Parathyroid adenoma (tissue), 2 donors: ENCODE measurements around the gene PLIN5.

Source experiments
- H2AFZ ChIP-seq: fragments of 300-600 bp; sonication (generic); one replicate; pipeline ENCODE4 v1.7.0; 2017; ENCODE audit warnings: antibody characterized with exemption, mild to moderate bottlenecking
- H3K27ac ChIP-seq: fragments of 300-600 bp; sonication (generic); one replicate; pipeline ENCODE4 v1.7.0; 2017
- H3K27me3 ChIP-seq: fragments of 300-600 bp; sonication (generic); one replicate; pipeline ENCODE4 v1.7.0; 2017; ENCODE audit warnings: low read length; ENCODE audit not compliant: control insufficient read depth, insufficient read depth
- H3K36me3 ChIP-seq: fragments of 300-600 bp; sonication (generic); one replicate; pipeline ENCODE4 v1.7.0; 2017; ENCODE audit warnings: low read length; ENCODE audit not compliant: control insufficient read depth, insufficient read depth
- H3K4me1 ChIP-seq: fragments of 300-600 bp; sonication (generic); one replicate; pipeline ENCODE4 v1.7.0; 2017; ENCODE audit warnings: control low read depth
- H3K4me2 ChIP-seq: fragments of 300-600 bp; sonication (generic); one replicate; pipeline ENCODE4 v1.7.0; 2017; ENCODE audit warnings: low read length
- H3K4me3 ChIP-seq: fragments of 300-600 bp; sonication (generic); one replicate; pipeline ENCODE4 v1.7.0; 2017; ENCODE audit warnings: low read depth, low read length
- H3K79me2 ChIP-seq: fragments of 300-600 bp; sonication (generic); one replicate; pipeline ENCODE4 v1.7.0; 2017; ENCODE audit warnings: control low read depth
- H3K9ac ChIP-seq: fragments of 300-600 bp; sonication (generic); one replicate; pipeline ENCODE4 v1.7.0; 2017; ENCODE audit warnings: mild to moderate bottlenecking
- H3K9me3 ChIP-seq: fragments of 300-600 bp; sonication (generic); one replicate; pipeline ENCODE4 v1.7.0; 2017; ENCODE audit warnings: low read length; ENCODE audit not compliant: control insufficient read depth
- CTCF ChIP-seq: fragments of 300-600 bp; sonication (generic); IDR thresholded peaks from one replicate; pipeline ENCODE4 v1.7.0; 2017; ENCODE audit warnings: antibody characterized with exemption, mild to moderate bottlenecking
- donor health status: primary hyperparathyroidism.

The PLIN5 gene

GRCh38 chr19:4580961-4581665 is 46.1 kb upstream of the PLIN5 start:
- Histone ChIP-seq H3K27me3 (no peaks in the 10 kb centered on the region), H3K9me3 (no peaks in the 10 kb centered on the region), H3K4me1 (peaks cover 4% of the 10 kb centered on the region), H2AFZ (peak overlapping the region; percentile 50), H3K27ac (no peak overlapping the region), H3K4me2 (peak overlapping the region; percentile 74), H3K79me2 (peaks cover 1% of the 10 kb centered on the region), H3K9ac (no peak overlapping the region), H3K36me3 (no peaks in the 10 kb centered on the region), H3K4me3 (peak overlapping the region; percentile 53)
- TF ChIP-seq CTCF, result no peak

GRCh38 chr19:4580021-4580901 is 45.2 kb upstream of the PLIN5 start:
- Histone ChIP-seq H3K4me3 (peak overlapping the region; percentile 43), H2AFZ (peak overlapping the region; percentile 15), H3K4me2 (peak overlapping the region; percentile 82), H3K79me2 (peaks cover 2% of the 10 kb centered on the region), H3K4me1 (peaks cover 4% of the 10 kb centered on the region), H3K27ac (no peak overlapping the region), H3K9ac (no peak overlapping the region), H3K36me3 (no peaks in the 10 kb centered on the region), H3K27me3 (no peaks in the 10 kb centered on the region), H3K9me3 (no peaks in the 10 kb centered on the region)
- no peak for TF ChIP-seq CTCF

GRCh38 chr19:4579389-4579788 is 44.4 kb upstream of the PLIN5 start:
- peaks cover 4% of the 10 kb centered on the region for H3K4me1 ChIP-seq
- H3K9me3 ChIP-seq, result no peaks in the 10 kb centered on the region
- H3K27me3 ChIP-seq, result no peaks in the 10 kb centered on the region
- H3K27ac ChIP-seq, result no peak overlapping the region
- H3K4me3 ChIP-seq, result no peak overlapping the region
- no peak overlapping the region for H3K4me2 ChIP-seq
- H2AFZ ChIP-seq, result no peak overlapping the region
- H3K9ac ChIP-seq, result no peak overlapping the region
- no peaks in the 10 kb centered on the region for H3K36me3 ChIP-seq
- no peak for TF ChIP-seq CTCF
- peaks cover 2% of the 10 kb centered on the region for H3K79me2 ChIP-seq

- Histone ChIP-seq H3K36me3 (no peaks in the 10 kb centered on the region), H2AFZ (no peak overlapping the region), H3K9me3 (no peaks in the 10 kb centered on the region), H3K4me1 (peaks cover 4% of the 10 kb centered on the region), H3K27me3 (no peaks in the 10 kb centered on the region), H3K27ac (no peak overlapping the region), H3K4me2 (no peak overlapping the region), H3K4me3 (no peak overlapping the region), H3K79me2 (peaks cover 2% of the 10 kb centered on the region), H3K9ac (no peak overlapping the region)
- TF ChIP-seq CTCF, result no peak
Observed at GRCh38 chr19:4578552-4579248, 43.7 kb upstream of the PLIN5 start.
